Endothelial cell of umbilical vein (primary cell): ENCODE data around the gene COL19A1. TPM values are rescaled to one million over a fixed set of nuclear protein-coding genes. Genes with fewer than 3 reads are reported as not detected.

Experiments used
- BruUV-seq: library from RNA; stranded (reverse); fragments of 400-500 nt; replicated peaks from 2 replicates; lab custom pipeline; 2021; lab: Mats Ljungman, UMichigan
- CTCF ChIA-PET: fragments of 300-600, 350-600 bp; sonication (Branson Sonifier 250); formaldehyde crosslinking; loops from one replicate; lab custom pipeline; 2021; ENCODE audit warnings: antibody characterized with exemption, inconsistent platforms; lab: Charles Lee
- POLR2A ChIA-PET: fragments of 300-600, 350-600 bp; sonication (Branson Sonifier 250); formaldehyde crosslinking; loops from one replicate; lab custom pipeline; 2021; ENCODE audit warnings: antibody characterized with exemption, inconsistent platforms; lab: Charles Lee
- DNase-seq: peaks from one replicate; pipeline ENCODE4 v3.0.0-alpha.2; 2011; ENCODE audit warnings: low read depth, low spot score
- FAIRE-seq: peaks from 2 replicates; lab custom pipeline; 2011; peaks lifted over from hg19 to GRCh38; lab: Jason Lieb, UNC
- H2AFZ ChIP-seq: 2 replicates; pipeline ENCODE4 v1.6.0; 2012; ENCODE audit warnings: low read depth, low read length, control low read depth, inconsistent platforms
- H3K27ac ChIP-seq: 2 replicates; pipeline ENCODE4 v1.5.1; 2011; ENCODE audit warnings: low read depth, mild to moderate bottlenecking, control low read depth, low read length, moderate library complexity; ENCODE audit not compliant: insufficient read depth
- H3K27me3 ChIP-seq, 2 experiments: 2 replicates each; pipeline versions ENCODE4 v1.6.0 to v1.6.1; 2011; ENCODE audit warnings: low read length in 2 of 2, mixed read lengths in 1 of 2; ENCODE audit not compliant: control insufficient read depth in 2 of 2, insufficient read depth in 2 of 2
- H3K36me3 ChIP-seq, 2 experiments: 2 replicates in 1 of 2; 3 replicates in 1 of 2; pipeline ENCODE4 v1.5.1; 2011; ENCODE audit warnings: low read length in 2 of 2, mild to moderate bottlenecking in 1 of 2, moderate library complexity in 1 of 2; ENCODE audit not compliant: control insufficient read depth in 2 of 2, insufficient read depth in 2 of 2; ENCODE audit errors: extremely low read depth in 1 of 2
- H3K4me1 ChIP-seq: 3 replicates; pipeline ENCODE4 v1.5.1; 2011; ENCODE audit warnings: mild to moderate bottlenecking, low read length; ENCODE audit not compliant: control insufficient read depth, insufficient read depth; ENCODE audit errors: extremely low read depth
- H3K4me2 ChIP-seq: 2 replicates; pipeline ENCODE4 v1.6.1; 2011; ENCODE audit warnings: low read length, control low read depth, mixed read lengths; ENCODE audit not compliant: insufficient read depth
- H3K4me3 ChIP-seq, 3 experiments: fragments of 200-600 bp in 1 of 3; sonication (generic), shearing (Covaris generic) in 1 of 3; replicated peaks in 1 of 3; 2 replicates each; pipeline ENCODE4 v1.5.1; 2011 to 2016; ENCODE audit warnings: control low read depth in 3 of 3, low read length in 3 of 3, mild to moderate bottlenecking in 2 of 3, inconsistent platforms in 1 of 3, low read depth in 1 of 3, moderate library complexity in 1 of 3; ENCODE audit not compliant: insufficient read depth in 1 of 3
- H3K79me2 ChIP-seq: 2 replicates; pipeline ENCODE4 v1.6.0; 2012; ENCODE audit warnings: low read length, inconsistent platforms; ENCODE audit not compliant: control insufficient read depth, insufficient read depth
- H3K9ac ChIP-seq: replicated peaks from 2 replicates; pipeline ENCODE3; 2011; ENCODE audit warnings: low read length, control low read depth; ENCODE audit not compliant: insufficient read depth; ENCODE audit errors: extremely low read depth
- H3K9me1 ChIP-seq: replicated peaks from 3 replicates; pipeline ENCODE4 v1.6.0; 2011; ENCODE audit warnings: mild to moderate bottlenecking, low read length; ENCODE audit not compliant: control insufficient read depth, insufficient read depth; ENCODE audit errors: extremely low read depth
- H3K9me3 ChIP-seq: replicated peaks from 2 replicates; pipeline ENCODE4 v1.5.1; 2012; ENCODE audit warnings: low read length, inconsistent platforms; ENCODE audit not compliant: control insufficient read depth, insufficient read depth
- H4K20me1 ChIP-seq: replicated peaks from 2 replicates; pipeline ENCODE3; 2011; ENCODE audit warnings: mild to moderate bottlenecking, low read length; ENCODE audit not compliant: control insufficient read depth, insufficient read depth; ENCODE audit errors: extremely low read depth
- CTCF ChIP-seq, 2 donors: IDR thresholded peaks; 1 replicate in 1 of 2; 2 replicates in 1 of 2; pipeline ENCODE4 v1.5.1; 2011; ENCODE audit warnings: low read length in 2 of 2, mild to moderate bottlenecking in 2 of 2, moderate library complexity in 2 of 2, control low read depth in 1 of 2, inconsistent platforms in 1 of 2, low read depth in 1 of 2; ENCODE audit not compliant: insufficient read depth in 1 of 2; ENCODE audit errors: extremely low read depth in 1 of 2
- EZH2 ChIP-seq: IDR thresholded peaks from 2 replicates; pipeline ENCODE4 v1.6.1; 2012; ENCODE audit warnings: borderline replicate concordance, low read depth, mild to moderate bottlenecking, moderate library complexity, low read length, inconsistent platforms; ENCODE audit not compliant: severe bottlenecking
- FOS ChIP-seq: IDR thresholded peaks from 2 replicates; pipeline ENCODE4 v1.6.1; 2011; ENCODE audit warnings: mild to moderate bottlenecking, low read length, moderate library complexity, borderline replicate concordance; ENCODE audit not compliant: insufficient read depth
- GATA2 ChIP-seq: IDR thresholded peaks from 2 replicates; pipeline ENCODE4 v1.7.0; 2011; ENCODE audit warnings: low read depth, mild to moderate bottlenecking, moderate library complexity, mixed read lengths, low read length; ENCODE audit not compliant: insufficient read length, insufficient read depth
- JUN ChIP-seq: IDR thresholded peaks from 2 replicates; pipeline ENCODE4 v1.6.1; 2011; ENCODE audit warnings: borderline replicate concordance, low read depth; ENCODE audit not compliant: insufficient read length, insufficient read depth
- MYC ChIP-seq: IDR thresholded peaks from one replicate; pipeline ENCODE4 v1.6.1; 2011; ENCODE audit warnings: mild to moderate bottlenecking, low read depth, low read length
- POLR2A ChIP-seq: IDR thresholded peaks from 2 replicates; pipeline ENCODE4 v1.6.1; 2012; ENCODE audit warnings: low read depth, mild to moderate bottlenecking, control low read depth, low read length
- POLR2AphosphoS5 ChIP-seq: IDR thresholded peaks from 2 replicates; pipeline ENCODE4 v1.6.1; 2012; ENCODE audit warnings: low read depth, mild to moderate bottlenecking, control low read depth, low read length, moderate library complexity; ENCODE audit not compliant: insufficient read depth
- dilution Hi-C: fragments of 300-500 bp; cut with MboI; formaldehyde crosslinking; loops from one replicate; pipeline ENCODE4 v1.15.0; 2019; ENCODE audit warnings: low sequenced_read_pairs; ENCODE audit not compliant: extremely low pct_ligation_motif_present
- intact Hi-C: fragments of 100-400 bp; cut with micrococcal nuclease; formaldehyde crosslinking; loops from one replicate; pipeline ENCODE4 v1.10.0; 2022
- polyA plus RNA-seq, 4 experiments: library from polyadenylated mRNA; depleted of rRNA in 3 of 4; stranded (reverse) in 3 of 4; unstranded in 1 of 4; fragments of >200 nt; gene quantifications; 2 replicates each; pipeline versions ENCODE4 v1.2.1 to v1.2.3, GENCODE V29; 2011 to 2012; ENCODE audit warnings: missing spikeins in 1 of 4
- total RNA-seq: library from RNA; stranded (reverse); gene quantifications from 2 replicates; pipeline ENCODE4 v1.2.3, GENCODE V29; 2021
- TF ChIP-seq, protein P1 (sequence below): IDR thresholded peaks from 2 replicates; pipeline ENCODE4 v1.6.1; 2011; ENCODE audit not compliant: insufficient read depth, insufficient read length

Gene COL19A1
- total and polyA plus RNA-seq, 2 donors (not counting 3 experiments of a cell fraction or from before 2014, with no cell fraction given): not detected

DNA sequence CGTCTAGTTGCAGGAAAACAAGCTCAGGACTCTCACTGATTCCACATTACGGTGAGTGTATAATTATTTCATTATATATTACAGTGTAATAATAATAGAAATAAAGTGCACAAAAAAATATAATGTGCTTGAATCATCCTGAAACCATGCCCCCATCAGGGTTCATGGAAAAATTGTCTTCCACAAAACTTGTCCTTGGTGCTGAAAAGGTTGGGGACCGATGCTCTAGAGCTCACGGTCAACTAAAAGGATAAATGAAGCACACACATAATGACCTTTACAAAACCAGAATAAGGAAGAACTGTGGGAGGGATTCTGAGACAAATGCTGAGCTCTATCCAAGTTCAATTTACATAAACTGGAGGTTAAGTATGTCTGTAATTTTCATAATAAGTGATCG is 194.3 kb downstream of the COL19A1 start:
- CTCF ChIA-PET: no interaction called here
- H3K9ac ChIP-seq: no peak overlapping the region

More for the DNA sequence above, 194.3 kb downstream of the COL19A1 start:
- Histone ChIP-seq H3K4me1 (no peaks in the 10 kb centered on the region), H3K4me2 (no peak overlapping the region), H3K9me1 (no peaks in the 10 kb centered on the region), H3K27ac (no peak overlapping the region), H3K27me3 (no peaks in the 10 kb centered on the region), H3K36me3 (no peaks in the 10 kb centered on the region), H2AFZ (no peak overlapping the region), H3K9me3 (no peaks in the 10 kb centered on the region), H3K4me3 (no peak overlapping the region), H4K20me1 (no peaks in the 10 kb centered on the region), H3K79me2 (no peaks in the 10 kb centered on the region)
- POLR2A ChIA-PET: no interaction called here
- intact Hi-C loops: no loop called here
- TF ChIP-seq, protein P1, sequence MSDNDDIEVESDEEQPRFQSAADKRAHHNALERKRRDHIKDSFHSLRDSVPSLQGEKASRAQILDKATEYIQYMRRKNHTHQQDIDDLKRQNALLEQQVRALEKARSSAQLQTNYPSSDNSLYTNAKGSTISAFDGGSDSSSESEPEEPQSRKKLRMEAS: no peak
- TF ChIP-seq GATA2: no peak
- no peak for TF ChIP-seq FOS
- TF ChIP-seq JUN: no peak
- no peak for TF ChIP-seq CTCF (IDR thresholded peaks at IDR 0.05; ENCODE audit: extremely low read depth in 1 of 2, insufficient read depth in 1 of 2, low read depth in 1 of 2, low read length in 2 of 2)
- no peak for TF ChIP-seq POLR2A
- no peak for TF ChIP-seq EZH2
- no peak for TF ChIP-seq POLR2AphosphoS5
- TF ChIP-seq MYC: no peak
- no TSS peak for BruUV-seq
- no peak for DNase-seq
- no peak for FAIRE-seq
- dilution Hi-C loops: no loop called here
